Astrocyte (in vitro differentiated cells and primary cell): ENCODE results near the gene DOCK1.

Experiments
- EZH2 ChIP-seq: IDR thresholded peaks from 2 replicates; pipeline ENCODE4 v1.6.1; 2012; ENCODE audit warnings: mild to moderate bottlenecking, low read length, inconsistent platforms; ENCODE audit not compliant: insufficient read depth
- TF ChIP-seq, protein P1 (sequence below): IDR thresholded peaks from 2 replicates; pipeline ENCODE4 v1.5.1; 2011; ENCODE audit warnings: low read depth, mild to moderate bottlenecking, inconsistent platforms, low read length, moderate library complexity; ENCODE audit not compliant: insufficient read depth

DNA sequence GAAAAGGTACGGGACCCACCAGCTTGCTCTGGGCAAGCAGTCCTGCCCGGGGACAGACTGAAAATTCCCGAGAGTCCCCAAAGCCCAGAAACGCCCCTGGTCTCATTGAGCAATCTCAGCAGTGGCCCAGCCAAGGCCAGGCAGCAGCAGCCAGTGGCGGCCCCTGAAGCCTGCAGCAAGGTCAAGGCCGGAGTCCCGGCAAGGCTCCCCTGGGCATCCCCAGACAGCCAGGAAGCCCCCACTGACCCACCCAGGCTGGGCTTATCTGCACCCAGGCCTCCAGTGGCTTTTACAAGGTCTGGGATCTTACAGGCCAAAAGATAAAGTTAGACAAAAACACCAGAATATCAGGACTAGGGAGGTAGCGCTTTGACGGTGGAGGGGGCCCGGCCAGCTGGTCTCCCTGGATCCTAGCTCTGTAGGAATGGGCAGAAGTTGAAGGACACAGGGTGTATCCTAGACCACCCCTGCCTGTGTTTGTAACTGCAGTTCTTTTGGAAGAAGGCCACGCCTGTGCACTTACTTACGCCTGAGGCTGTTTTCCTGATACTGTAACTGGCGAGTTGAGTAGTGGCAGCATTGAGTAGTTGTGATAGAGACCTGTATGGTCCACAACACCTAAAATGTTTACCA is 513.4 kb downstream of the DOCK1 start:
- TF ChIP-seq, protein P1, sequence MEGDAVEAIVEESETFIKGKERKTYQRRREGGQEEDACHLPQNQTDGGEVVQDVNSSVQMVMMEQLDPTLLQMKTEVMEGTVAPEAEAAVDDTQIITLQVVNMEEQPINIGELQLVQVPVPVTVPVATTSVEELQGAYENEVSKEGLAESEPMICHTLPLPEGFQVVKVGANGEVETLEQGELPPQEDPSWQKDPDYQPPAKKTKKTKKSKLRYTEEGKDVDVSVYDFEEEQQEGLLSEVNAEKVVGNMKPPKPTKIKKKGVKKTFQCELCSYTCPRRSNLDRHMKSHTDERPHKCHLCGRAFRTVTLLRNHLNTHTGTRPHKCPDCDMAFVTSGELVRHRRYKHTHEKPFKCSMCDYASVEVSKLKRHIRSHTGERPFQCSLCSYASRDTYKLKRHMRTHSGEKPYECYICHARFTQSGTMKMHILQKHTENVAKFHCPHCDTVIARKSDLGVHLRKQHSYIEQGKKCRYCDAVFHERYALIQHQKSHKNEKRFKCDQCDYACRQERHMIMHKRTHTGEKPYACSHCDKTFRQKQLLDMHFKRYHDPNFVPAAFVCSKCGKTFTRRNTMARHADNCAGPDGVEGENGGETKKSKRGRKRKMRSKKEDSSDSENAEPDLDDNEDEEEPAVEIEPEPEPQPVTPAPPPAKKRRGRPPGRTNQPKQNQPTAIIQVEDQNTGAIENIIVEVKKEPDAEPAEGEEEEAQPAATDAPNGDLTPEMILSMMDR = no peak
- no peak for TF ChIP-seq EZH2
